ENCODE results near the gene CRIP3. TPM values are rescaled to one million over a fixed set of nuclear protein-coding genes. Genes with fewer than 3 reads are reported as not detected.
A peak's percentile ranks its signal among the peaks of the same experiment; 100 is the strongest.

Gene CRIP3
- total RNA-seq, 4 donors from 2014 or later = 0.82 to 1.4 TPM; not detected in 2

DNA sequence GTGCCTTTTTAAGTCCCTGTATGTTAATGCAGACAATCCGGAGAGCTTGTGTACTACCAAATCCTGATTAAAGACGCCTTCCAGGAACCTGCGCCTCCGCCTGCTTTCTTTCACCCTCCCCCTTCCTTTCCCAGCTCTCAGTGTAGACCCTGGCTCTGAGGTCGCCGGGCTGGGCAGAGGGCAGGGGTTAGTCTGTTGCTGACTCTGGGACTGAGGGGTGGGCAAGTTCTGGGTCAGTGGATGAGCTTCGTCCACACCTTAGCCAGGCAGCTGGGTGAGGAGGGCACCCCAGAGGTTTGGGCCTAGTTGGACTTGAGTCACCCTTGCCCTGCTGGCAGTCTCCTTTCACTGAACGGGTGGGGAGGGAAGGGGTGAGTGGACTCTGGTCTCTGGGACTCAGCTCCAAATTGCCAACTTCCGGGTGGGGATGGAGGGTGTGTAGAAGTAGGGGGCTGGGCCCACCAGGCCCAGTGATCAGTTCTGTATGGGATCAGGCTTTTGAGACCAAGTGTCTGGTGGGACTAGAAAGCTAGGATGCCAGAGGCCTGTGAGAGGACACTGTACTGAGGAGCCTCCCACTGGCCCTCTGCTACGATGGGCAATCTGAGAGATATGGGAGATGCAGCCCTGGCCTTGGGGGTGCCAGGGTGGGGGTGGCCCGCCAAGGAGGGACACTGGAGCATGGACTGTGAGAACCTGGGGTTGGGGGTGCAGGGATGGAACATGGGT lies 31.9 kb downstream of the CRIP3 start:
- Histone ChIP-seq H3K27me3 (peaks cover 21% of the 10 kb centered on the region), H3K9me3 (no peaks in the 10 kb centered on the region), H3K36me3 (no peaks in the 10 kb centered on the region), H3K4me3 (peak overlapping the region in 1 of 4 donors; percentile 58), H3K4me1 (peaks cover 34 to 55% (median 51%) of the 10 kb centered on the region in 4 donors), H3K27ac (peak overlapping the region; percentile 85 to 89 (median 87))
- in situ Hi-C loops (cut with MboI; ENCODE audit: low pct_ligation_motif_present in 1 of 4, low pct_unique_long_range_greater_than_20kb in 1 of 4, low sequenced_read_pairs in 3 of 4) = no loop called here
- TF ChIP-seq POLR2AphosphoS5 (IDR thresholded peaks at IDR 0.05) (peak in 1 of 3 donors; percentile 26), POLR2A (IDR thresholded peaks at IDR 0.05) (no peak), EP300 (IDR thresholded peaks at IDR 0.05; ENCODE audit: low read depth) (no peak)
- TF ChIP-seq, protein P1, sequence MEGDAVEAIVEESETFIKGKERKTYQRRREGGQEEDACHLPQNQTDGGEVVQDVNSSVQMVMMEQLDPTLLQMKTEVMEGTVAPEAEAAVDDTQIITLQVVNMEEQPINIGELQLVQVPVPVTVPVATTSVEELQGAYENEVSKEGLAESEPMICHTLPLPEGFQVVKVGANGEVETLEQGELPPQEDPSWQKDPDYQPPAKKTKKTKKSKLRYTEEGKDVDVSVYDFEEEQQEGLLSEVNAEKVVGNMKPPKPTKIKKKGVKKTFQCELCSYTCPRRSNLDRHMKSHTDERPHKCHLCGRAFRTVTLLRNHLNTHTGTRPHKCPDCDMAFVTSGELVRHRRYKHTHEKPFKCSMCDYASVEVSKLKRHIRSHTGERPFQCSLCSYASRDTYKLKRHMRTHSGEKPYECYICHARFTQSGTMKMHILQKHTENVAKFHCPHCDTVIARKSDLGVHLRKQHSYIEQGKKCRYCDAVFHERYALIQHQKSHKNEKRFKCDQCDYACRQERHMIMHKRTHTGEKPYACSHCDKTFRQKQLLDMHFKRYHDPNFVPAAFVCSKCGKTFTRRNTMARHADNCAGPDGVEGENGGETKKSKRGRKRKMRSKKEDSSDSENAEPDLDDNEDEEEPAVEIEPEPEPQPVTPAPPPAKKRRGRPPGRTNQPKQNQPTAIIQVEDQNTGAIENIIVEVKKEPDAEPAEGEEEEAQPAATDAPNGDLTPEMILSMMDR (IDR thresholded peaks at IDR 0.05) = no peak
- intact Hi-C loops (cut with DNase I; ENCODE audit: low total_unique reads) = no loop called here
- 40 to 48% methylated on average over 1 to 11 of the region's 11 CpGs for WGBS, 2 donors (ENCODE audit: low coverage in 1 of 2)
- peak; percentile 75 for DNase-seq

DNA sequence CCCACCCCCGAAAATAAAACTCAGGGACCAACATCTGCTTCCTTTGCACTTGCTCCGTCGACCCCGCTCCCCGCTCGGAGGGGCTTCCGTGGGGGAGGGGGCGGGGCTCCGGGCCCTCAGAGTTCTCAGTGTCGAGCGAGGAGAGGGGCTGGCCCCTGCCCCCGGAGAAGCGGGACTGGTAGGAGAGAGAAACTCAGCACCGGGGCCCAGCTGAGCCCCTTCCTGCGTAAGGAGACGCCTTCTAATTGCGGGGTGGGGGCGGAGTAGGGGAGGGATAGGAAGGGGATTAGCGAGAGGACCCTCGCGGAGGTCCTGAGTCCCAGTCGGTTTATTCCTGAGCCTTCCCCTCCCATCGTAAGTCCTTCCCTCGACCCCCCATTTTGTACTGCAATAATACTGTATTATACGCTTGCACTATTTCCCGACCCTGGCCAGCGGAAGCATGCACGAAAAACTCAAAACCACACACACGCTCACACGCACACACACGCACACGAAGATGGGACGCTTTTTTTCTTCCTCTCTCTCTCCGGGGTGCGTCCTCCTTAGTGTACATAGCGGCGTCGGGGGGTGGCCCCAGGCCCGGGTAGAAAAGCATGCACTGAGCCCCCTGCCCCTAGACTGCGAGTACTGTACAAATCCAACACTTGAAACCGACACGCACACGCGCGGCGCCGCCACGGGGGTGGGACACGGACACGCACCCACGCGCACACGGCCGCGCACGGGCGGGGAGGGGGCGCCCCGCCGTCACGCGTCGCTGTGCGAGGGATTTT lies 32.6 kb downstream of the CRIP3 start:
- peaks cover 34 to 60% (median 53%) of the 10 kb centered on the region in 4 donors for H3K4me1 ChIP-seq
- TF ChIP-seq, protein P1 (IDR thresholded peaks at IDR 0.05) = no peak
- TF ChIP-seq EP300 (IDR thresholded peaks at IDR 0.05; ENCODE audit: low read depth) = no peak
- no peak for TF ChIP-seq POLR2A (IDR thresholded peaks at IDR 0.05)
- TF ChIP-seq POLR2AphosphoS5 (IDR thresholded peaks at IDR 0.05) = no peak
- in situ Hi-C loops (cut with MboI; ENCODE audit: low pct_ligation_motif_present in 1 of 4, low pct_unique_long_range_greater_than_20kb in 1 of 4, low sequenced_read_pairs in 3 of 4) = no loop called here
- DNase-seq = no peak
- H3K27ac ChIP-seq = peak overlapping the region; percentile 85 to 89 (median 87)
- no peaks in the 10 kb centered on the region for H3K9me3 ChIP-seq
- peak overlapping the region in 3 of 4 donors; percentile 34 to 58 (median 41) for H3K4me3 ChIP-seq
- no peaks in the 10 kb centered on the region for H3K36me3 ChIP-seq
- peaks cover 21% of the 10 kb centered on the region for H3K27me3 ChIP-seq
- intact Hi-C loops (cut with DNase I; ENCODE audit: low total_unique reads) = no loop called here
- 46% methylated on average over 64 of the region's 64 CpGs; no CpG with 5 or more reads in 1 of the 2 donors for WGBS, 2 donors (ENCODE audit: low coverage in 1 of 2)

DNA sequence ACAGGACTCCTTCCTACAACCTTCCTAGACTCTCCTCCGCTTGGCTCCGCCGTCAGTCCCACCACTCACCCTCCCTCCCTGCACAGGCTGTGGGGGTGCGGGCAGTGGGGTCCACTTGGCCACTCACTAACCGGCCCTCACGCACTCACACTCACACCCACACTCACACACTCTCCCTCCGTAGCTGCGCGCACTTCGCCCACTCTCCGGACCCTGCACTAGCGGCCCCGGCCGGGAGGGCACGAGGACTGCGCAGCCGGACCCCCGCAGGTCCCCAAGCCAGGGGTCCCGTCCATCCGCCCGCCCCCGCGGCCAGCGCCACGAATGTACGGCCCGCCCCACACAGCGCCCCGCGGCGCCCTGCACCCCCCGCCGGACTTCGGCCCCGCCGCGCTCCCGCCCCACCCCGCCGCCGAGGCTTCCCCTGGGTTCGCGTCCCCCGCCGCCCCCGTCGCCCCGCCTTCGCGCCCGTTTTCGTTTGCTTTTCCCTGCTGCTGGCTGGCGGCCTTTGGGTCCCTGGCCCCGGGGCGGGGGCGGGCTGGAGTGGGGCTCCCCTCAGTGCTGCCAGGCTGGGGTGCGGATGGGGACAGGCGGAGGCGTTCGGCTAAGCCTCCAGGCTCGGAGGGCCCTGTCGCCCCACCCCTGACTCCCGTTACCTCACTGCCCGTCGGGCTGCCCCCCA lies 33.6 kb downstream of the CRIP3 start:
- Histone ChIP-seq H3K4me1 (peaks cover 41 to 69% (median 61%) of the 10 kb centered on the region in 4 donors), H3K9me3 (no peaks in the 10 kb centered on the region), H3K27ac (peak overlapping the region; percentile 85 to 89 (median 87)), H3K27me3 (peaks cover 21% of the 10 kb centered on the region), H3K36me3 (no peaks in the 10 kb centered on the region), H3K4me3 (peak overlapping the region in 3 of 4 donors; percentile 34 to 58 (median 41))
- in situ Hi-C loops (cut with MboI; ENCODE audit: low pct_ligation_motif_present in 1 of 4, low pct_unique_long_range_greater_than_20kb in 1 of 4, low sequenced_read_pairs in 3 of 4) (no loop called here), intact Hi-C loops (cut with DNase I; ENCODE audit: low total_unique reads) (no loop called here)
- WGBS, 2 donors (ENCODE audit: low coverage in 1 of 2) = 12% methylated on average over 29 of the region's 65 CpGs; no CpG with 5 or more reads in 1 of the 2 donors
- TF ChIP-seq POLR2AphosphoS5 (IDR thresholded peaks at IDR 0.05) (no peak), POLR2A (IDR thresholded peaks at IDR 0.05) (peak; percentile 35), EP300 (IDR thresholded peaks at IDR 0.05; ENCODE audit: low read depth) (no peak)
- TF ChIP-seq, protein P1 (IDR thresholded peaks at IDR 0.05) = no peak
- peak; percentile 82 for DNase-seq
